Activated T-cell treated with anti-CD3 and anti-CD28 coated beads, Interleukin-2, amount 50 U/mL, for 48 hours (primary cell): Measurements from ENCODE around the gene RPS19.
A peak's percentile ranks its signal among the peaks of the same experiment; 100 is the strongest.

Experiments used
- DNase-seq, 2 experiments: peaks; one replicate each; pipeline ENCODE4 v3.0.0-alpha.2; 2020

The RPS19 gene

GRCh38 chr19:41859618-41860418 lies at the start of gene RPS19:
Gene RPS19, plus strand, starts transcription at chr19:41860255. Its CDS starts 520 bp downstream, at chr19:41860775.
- peak; percentile 99 for DNase-seq

DNA sequence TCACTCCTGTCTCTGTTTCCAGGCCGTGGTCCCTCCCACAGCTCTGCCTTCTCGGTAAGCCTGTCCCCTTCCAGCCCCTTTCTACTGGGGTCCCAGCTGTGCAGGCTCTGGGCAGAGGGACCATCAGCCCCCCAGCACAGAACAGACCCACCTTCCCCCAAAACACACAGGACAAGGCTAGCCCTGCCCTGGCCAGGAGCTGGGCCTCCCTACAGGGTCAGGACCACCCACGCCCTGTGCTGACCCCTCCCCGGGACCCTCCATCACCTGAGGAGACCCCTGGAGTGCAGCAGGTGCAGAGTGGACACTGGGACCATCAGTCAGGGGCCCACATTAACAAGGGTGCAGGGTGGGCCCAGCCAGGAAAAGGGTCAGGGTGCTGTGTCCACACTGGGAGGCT lies 49.8 kb upstream of the RPS19 start:
- DNase-seq = no peak

GRCh38 chr19:41811036-41811435 lies 49.0 kb upstream of the RPS19 start:
- no peak for DNase-seq

- no peak for DNase-seq
Observed at GRCh38 chr19:41811981-41812380, 48.1 kb upstream of the RPS19 start.

- DNase-seq = no peak
Observed at GRCh38 chr19:41813911-41814310, 46.1 kb upstream of the RPS19 start.

DNA sequence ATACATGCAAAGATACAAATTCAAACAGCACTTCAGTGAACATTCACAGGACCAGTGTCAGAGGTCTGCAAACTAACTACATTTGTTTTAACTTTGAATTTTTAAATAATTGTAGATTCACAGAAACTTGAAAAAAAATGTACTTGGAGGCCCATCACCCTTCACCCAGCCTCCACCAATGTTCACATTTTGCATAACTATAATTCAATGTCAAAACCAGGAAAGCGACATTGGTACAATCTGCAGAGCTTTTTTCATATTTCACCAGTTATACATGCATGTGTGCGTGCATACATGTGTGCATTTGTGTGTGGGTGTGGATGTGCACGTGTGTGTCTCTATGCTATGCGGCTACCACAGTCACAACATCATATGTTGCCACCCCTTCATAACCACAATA lies 44.8 kb upstream of the RPS19 start:
- DNase-seq = no peak

DNA sequence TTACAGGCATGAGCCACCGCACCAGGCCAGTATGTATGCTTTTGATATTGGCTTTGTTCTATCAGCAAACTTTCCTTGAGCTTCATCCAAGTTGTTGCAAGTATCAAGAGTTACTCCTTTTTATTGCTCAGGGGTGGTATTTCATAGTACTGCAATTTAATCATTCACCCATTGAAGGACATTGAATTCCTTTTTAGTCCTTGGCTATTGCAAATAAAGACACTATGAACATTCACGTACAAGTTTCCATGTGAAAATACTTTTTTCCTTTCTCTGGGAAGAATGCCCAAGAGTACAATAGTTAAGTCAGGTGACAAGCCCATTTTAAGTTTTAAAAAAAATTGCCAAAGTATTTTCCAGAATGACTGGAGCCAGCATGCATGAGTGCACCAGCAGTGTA lies 43.3 kb upstream of the RPS19 start:
- DNase-seq = no peak

DNA sequence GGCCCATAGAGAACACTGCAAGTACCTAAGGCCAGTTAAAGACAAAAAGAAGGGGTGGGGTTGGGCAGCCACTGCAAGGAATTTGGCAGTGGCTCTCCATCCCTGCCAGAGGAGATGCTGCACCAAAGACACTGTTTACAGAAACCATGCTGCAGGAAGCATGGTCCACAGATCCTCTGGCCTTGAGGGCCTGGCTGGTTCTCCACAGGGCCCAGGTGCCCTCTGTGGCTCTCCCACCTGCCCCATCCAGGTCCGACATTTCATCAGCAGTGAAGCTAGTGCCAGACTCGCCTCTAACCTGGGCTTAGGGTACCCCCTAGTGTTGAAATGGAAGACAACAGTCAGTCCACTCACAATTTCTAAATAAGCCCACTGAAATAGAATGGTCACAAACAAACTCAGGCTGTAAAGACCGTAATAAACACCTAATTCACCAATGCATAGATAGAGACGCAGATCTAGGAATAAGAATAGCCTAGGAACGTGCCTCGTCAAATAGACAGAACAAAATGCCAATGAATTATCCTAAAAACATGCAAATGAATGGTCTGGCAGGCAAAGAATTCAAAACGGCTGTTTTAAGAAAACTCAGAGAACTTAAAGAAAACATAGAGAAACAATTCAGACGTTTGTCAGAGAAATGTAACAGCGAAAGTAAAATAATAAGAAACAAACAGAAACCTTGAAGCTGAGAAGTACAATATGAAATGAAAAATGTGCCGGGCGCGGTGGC lies 38.9 kb upstream of the RPS19 start:
- peak; percentile 47 to 63 for DNase-seq

DNA sequence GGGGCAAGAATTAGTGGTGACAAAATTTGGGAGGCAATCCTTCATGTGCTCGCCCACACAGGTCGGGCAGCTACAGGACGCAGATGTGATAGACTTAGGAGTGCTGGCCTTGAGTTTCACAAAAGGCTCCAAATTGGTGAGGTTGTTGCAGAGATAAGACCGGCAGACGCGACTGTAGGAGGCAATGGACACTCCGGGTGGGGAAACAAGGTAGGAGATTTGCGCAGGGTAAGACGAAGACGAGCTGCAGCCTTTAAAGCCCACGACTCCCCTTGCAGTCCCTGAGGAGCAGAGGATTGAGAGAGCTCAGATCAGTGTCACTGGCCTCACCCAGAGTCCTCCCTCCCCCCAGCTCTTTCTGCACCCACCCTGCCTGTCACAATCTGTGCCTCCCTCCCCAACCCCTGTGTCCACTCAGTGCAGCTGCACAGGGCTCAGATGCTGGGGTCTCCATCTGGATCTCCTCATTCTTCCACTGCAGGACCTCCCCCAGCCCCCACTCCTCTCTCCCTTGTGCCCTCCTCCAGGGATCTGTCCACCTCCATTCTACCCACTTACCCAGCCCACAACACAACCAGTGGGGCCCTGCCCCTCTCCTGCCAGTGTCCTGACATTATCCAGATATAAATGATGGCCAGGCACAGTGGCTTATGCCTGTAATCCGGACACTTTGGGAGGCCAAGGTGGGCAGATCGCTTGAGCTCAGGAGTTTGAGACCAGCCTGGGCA lies 21.9 kb upstream of the RPS19 start:
- no peak for DNase-seq

- DNase-seq = no peak
Observed at GRCh38 chr19:41839211-41839610, 20.8 kb upstream of the RPS19 start.

DNA sequence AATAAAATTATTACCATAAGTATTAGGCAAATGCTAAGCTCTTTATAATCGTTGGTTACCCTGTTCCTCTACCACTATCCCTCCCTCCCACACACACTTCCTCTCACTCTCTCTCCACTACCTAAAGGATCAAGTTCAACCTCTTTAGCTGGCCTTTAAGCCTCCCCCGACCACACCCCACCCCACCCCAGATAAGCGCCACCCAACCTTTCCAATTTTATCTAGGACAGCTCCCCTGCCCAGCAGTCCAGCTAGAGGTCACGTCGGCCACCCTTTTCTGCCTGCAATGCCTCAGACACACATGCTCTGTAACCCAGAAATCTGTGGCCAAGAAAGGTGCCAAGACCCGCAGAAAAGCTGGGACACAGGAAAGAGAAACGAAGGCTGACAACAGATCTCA lies 16.7 kb upstream of the RPS19 start:
- no peak for DNase-seq

DNA sequence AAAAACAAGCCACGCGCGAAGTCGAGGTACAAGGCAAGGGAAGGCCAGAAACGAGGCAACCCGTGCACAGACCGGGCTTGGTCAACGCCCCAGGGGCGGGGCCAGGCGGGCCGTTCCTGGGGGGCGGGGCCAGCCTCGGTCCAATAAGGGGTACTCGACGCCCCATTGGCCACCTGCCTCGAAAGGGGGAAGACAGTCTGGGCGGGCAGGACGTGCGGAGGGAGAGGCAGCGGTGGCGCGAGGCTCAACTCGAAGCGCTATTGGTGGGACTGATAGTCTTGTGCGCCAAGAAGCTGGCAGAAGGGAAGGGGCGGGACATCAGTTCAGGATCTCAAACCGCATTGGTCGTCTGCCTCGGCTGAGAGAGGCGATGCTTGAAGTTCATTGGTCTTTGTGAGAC lies 15.5 kb upstream of the RPS19 start, which contains the start of gene LYPD4:
Gene LYPD4 (minus strand): TSS at position 83 of the 400 bp plus-strand sequence. CDS start 5,398 bp downstream, outside the sequence.
- peak; percentile 23 to 26 for DNase-seq

DNA sequence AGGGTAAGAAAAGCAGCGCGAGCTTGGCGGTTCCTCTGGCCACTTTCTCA lies 15.2 kb upstream of the RPS19 start, which contains the start of gene DMRTC2:
Gene DMRTC2 (plus strand): TSS at position 42 of the 50 bp plus-strand sequence. CDS start 2,387 bp downstream, outside the sequence.
- no peak for DNase-seq

DNA sequence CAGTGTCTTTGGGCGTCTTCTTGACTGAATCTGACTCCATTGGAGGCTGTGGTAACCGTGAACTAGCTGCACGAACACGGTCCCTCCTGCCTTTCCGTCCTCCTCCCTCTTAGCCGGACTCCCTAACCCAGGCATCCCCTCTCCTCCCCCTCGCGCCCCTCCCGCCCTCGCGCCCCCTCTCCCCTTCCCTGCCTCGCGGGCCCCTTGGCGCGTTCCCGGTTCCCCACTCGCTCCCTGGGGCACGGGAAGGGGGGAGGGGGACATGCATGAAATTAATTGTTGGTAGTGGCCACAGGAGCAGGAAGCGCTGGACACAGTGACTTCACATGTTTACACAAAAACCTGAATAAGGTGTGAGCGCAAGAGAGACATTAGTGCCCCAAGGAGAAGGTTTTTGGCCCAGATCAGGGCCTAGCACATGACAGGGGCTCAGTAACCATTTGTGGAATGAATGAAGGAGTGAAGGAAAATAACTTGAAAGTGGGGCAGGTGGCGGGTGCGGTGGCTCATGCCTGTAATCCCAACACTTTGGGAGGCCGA lies 14.9 kb upstream of the RPS19 start:
- no peak for DNase-seq

- no peak for DNase-seq
Observed at GRCh38 chr19:41847351-41848105, 12.5 kb upstream of the RPS19 start.

GRCh38 chr19:41848666-41849065 lies 11.4 kb upstream of the RPS19 start:
- DNase-seq = no peak

- DNase-seq = no peak
Observed at GRCh38 chr19:41849067-41849466, 11.0 kb upstream of the RPS19 start.

DNA sequence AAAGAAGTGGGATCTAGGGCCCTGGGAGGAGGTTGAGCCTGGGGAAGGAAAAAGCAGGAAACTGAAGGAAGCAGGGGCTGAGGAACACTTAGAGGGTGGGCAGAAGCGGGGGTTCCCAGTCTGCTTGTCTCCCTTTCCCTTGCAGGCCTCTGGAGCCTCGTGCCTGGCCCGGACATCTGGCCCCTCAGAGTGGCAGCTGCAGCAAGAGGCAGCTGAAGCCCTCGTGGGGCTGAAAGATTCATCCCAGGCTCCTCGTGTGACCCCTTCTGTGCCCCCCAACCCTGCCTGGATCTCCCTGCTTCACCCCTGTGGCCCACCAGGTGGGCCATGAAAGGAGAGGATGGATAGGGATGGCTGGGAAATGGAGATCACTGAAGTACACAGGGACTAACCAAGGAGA lies 9.7 kb upstream of the RPS19 start:
- DNase-seq = no peak

DNA sequence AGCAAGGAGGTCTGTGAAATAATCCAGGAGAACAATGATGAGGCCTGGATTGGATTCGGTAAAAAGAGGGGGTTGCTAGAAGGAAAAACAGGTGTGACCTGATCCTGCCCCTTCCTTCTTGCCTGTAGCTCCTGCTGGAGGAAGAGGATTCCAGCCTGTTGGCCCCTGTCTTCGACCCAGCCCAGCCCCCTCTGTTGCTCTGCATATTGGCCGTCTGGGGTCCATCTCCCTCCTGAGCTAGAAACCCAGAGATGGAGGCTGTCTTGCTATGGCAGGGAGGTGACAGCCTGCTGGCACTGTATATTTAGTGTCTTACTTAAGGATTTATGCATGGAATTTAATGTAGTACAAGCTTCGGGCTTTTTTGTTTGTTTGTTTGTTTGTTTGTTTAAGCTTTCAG lies 8.6 kb upstream of the RPS19 start:
- no peak for DNase-seq

- no peak for DNase-seq
Observed at GRCh38 chr19:41853344-41853743, 6.7 kb upstream of the RPS19 start.

GRCh38 chr19:41853768-41854167 lies 6.3 kb upstream of the RPS19 start:
- DNase-seq = no peak

DNA sequence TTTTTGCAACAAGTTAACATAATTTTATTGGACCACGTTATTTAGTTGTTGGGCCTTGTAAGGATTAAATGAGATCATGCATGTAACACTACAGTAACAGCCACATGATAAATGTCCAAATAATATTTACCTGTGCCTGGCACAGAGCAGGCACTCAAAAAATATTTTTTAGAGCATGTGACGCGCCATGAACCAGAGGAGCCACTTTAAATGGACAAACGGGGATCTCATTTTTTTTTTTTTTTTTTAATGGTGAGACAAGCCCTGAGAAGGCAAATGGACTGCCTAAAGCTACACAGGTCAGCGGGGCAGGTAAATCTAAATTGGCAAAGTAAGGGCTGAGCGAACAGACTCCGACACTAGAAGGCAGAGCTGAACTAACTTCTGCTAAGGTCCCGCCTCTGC lies 840 bp upstream of the RPS19 start:
- no peak for DNase-seq
